Endodermal cell (in vitro differentiated cells): ENCODE results near the gene OR52A1. TPM values are rescaled to one million over a fixed set of nuclear protein-coding genes. Genes with fewer than 3 reads are reported as not detected.

ENCODE experiments used
- DNase-seq: peaks from one replicate; pipeline ENCODE4 v3.0.0-alpha.2; 2017
- H3K27ac ChIP-seq: 2 replicates; pipeline ENCODE4 v1.5.1; 2013; ENCODE audit warnings: mild to moderate bottlenecking, low read depth, low read length, moderate library complexity
- H3K27me3 ChIP-seq: 2 replicates; pipeline ENCODE4 v1.6.1; 2013; ENCODE audit warnings: mild to moderate bottlenecking, low read length, moderate library complexity; ENCODE audit not compliant: insufficient read depth, control insufficient read depth, poor library complexity, severe bottlenecking
- H3K36me3 ChIP-seq: 2 replicates; pipeline ENCODE4 v1.7.0; 2013; ENCODE audit warnings: mild to moderate bottlenecking, low read length, moderate library complexity; ENCODE audit not compliant: control insufficient read depth, insufficient read depth
- H3K4me1 ChIP-seq: one replicate; pipeline ENCODE4 v1.7.0; 2013; ENCODE audit warnings: low read length; ENCODE audit not compliant: control insufficient read depth, insufficient read depth
- H3K4me3 ChIP-seq: 2 replicates; pipeline ENCODE4 v1.5.1; 2013; ENCODE audit warnings: mild to moderate bottlenecking, low read length, moderate library complexity
- H3K9ac ChIP-seq: 2 replicates; pipeline ENCODE4 v1.6.1; 2013; ENCODE audit warnings: mild to moderate bottlenecking, low read length, moderate library complexity; ENCODE audit not compliant: poor library complexity, severe bottlenecking; ENCODE audit errors: extremely low read depth
- H3K9me3 ChIP-seq: 2 replicates; pipeline ENCODE4 v1.6.1; 2013; ENCODE audit warnings: mild to moderate bottlenecking, low read length, moderate library complexity; ENCODE audit not compliant: control insufficient read depth
- H3K27ac Mint-ChIP-seq: 2 replicates; pipeline ENCODE4 v1.8.0; 2020; ENCODE audit warnings: mixed read lengths
- H3K27me3 Mint-ChIP-seq: 2 replicates; pipeline ENCODE4 v1.8.0; 2021; ENCODE audit warnings: mild to moderate bottlenecking, mixed read lengths; ENCODE audit not compliant: insufficient read depth
- H3K36me3 Mint-ChIP-seq: 2 replicates; pipeline ENCODE4 v1.8.0; 2020; ENCODE audit warnings: low read depth, mixed read lengths
- H3K4me1 Mint-ChIP-seq: 2 replicates; pipeline ENCODE4 v1.8.0; 2020; ENCODE audit warnings: mixed read lengths
- H3K4me3 Mint-ChIP-seq: 2 replicates; pipeline ENCODE4 v1.8.0; 2020; ENCODE audit warnings: mild to moderate bottlenecking, moderate library complexity, mixed read lengths
- H3K9me3 Mint-ChIP-seq: 2 replicates; pipeline ENCODE4 v1.8.0; 2020; ENCODE audit warnings: mild to moderate bottlenecking, mixed read lengths
- WGBS, 2 experiments: methylation state at CpG; one replicate each; pipeline versions ENCODE4 v1.1.5 to v1.1.7; 2013; ENCODE audit warnings: missing lambda C conversion rate in 2 of 2, mixed read lengths in 1 of 2; ENCODE audit not compliant: insufficient coverage in 1 of 2, insufficient read length in 1 of 2; 5-methylcytosine and 5-hydroxymethylcytosine counted together
- total RNA-seq, 2 donors: library from RNA; stranded (reverse); fragmentation: NEBNext Ultra II Directional in 1 of 2; extraction: Animal tissue kit (Norgen Biotek cat#: 25700) in 1 of 2; gene quantifications; 2 replicates in 1 of 2; 3 replicates in 1 of 2; pipeline ENCODE4 v1.2.1, GENCODE V29; 2021
- TF ChIP-seq, protein P1 (sequence below): fragments of 200-600 bp; sonication (generic); conservative IDR thresholded peaks from 2 replicates; pipeline ENCODE4 v1.5.0; 2021; ENCODE audit warnings: antibody characterized with exemption, mild to moderate bottlenecking

Gene OR52A1
- total RNA-seq, 2 donors from 2014 or later: 2.5 to 14.3 TPM

GRCh38 chr11:5117588-5117987 lies 37.0 kb downstream of the OR52A1 start:
- TF ChIP-seq, protein P1, sequence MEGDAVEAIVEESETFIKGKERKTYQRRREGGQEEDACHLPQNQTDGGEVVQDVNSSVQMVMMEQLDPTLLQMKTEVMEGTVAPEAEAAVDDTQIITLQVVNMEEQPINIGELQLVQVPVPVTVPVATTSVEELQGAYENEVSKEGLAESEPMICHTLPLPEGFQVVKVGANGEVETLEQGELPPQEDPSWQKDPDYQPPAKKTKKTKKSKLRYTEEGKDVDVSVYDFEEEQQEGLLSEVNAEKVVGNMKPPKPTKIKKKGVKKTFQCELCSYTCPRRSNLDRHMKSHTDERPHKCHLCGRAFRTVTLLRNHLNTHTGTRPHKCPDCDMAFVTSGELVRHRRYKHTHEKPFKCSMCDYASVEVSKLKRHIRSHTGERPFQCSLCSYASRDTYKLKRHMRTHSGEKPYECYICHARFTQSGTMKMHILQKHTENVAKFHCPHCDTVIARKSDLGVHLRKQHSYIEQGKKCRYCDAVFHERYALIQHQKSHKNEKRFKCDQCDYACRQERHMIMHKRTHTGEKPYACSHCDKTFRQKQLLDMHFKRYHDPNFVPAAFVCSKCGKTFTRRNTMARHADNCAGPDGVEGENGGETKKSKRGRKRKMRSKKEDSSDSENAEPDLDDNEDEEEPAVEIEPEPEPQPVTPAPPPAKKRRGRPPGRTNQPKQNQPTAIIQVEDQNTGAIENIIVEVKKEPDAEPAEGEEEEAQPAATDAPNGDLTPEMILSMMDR: no peak
- H3K36me3 ChIP-seq: no peaks in the 10 kb centered on the region
- Mint-ChIP-seq H3K4me1 (peaks cover 11% of the 10 kb centered on the region), H3K36me3 (peaks cover 9% of the 10 kb centered on the region), H3K27ac (no peak overlapping the region), H3K27me3 (no peaks in the 10 kb centered on the region), H3K4me3 (no peak overlapping the region), H3K9me3 (peaks cover 15% of the 10 kb centered on the region)
- H3K27ac ChIP-seq: no peak overlapping the region
- DNase-seq: no peak
- peaks cover 16% of the 10 kb centered on the region for H3K9me3 ChIP-seq
- peaks cover under 1% of the 10 kb centered on the region for H3K4me1 ChIP-seq
- H3K27me3 ChIP-seq: no peaks in the 10 kb centered on the region
- no peak overlapping the region for H3K9ac ChIP-seq
- H3K4me3 ChIP-seq: no peak overlapping the region

GRCh38 chr11:5115339-5115738 lies 39.2 kb downstream of the OR52A1 start:
- H3K27me3 Mint-ChIP-seq: no peaks in the 10 kb centered on the region

DNA sequence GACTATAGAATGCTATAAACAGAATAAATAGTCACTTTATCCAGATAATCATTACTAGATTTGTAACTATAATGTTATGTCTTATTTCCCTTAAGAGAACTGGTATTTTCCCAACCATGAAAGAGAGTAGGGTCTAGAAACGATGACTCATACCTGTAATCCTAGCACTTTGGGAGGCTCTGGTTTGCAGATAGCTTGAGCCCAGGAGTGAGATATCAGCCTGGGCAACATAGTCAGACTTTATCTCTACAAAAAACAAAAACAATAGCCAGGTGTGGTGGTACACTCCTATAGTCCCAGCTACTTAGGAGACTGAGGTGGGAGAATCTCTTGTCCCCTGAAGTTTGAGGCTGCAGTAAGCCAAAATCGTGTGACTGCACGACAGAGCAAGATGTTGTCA lies 47.3 kb downstream of the OR52A1 start:
- TF ChIP-seq, protein P1: no peak
- WGBS, 2 experiments: 71 to 73% methylated on average over 1 to 3 of the region's 3 CpGs
- DNase-seq: peak; percentile 54

More at GRCh38 chr11:5115339-5115738, 39.2 kb downstream of the OR52A1 start:
- H3K4me1 ChIP-seq: no peaks in the 10 kb centered on the region
- Mint-ChIP-seq H3K4me3 (no peak overlapping the region), H3K4me1 (peaks cover 10% of the 10 kb centered on the region), H3K27ac (no peak overlapping the region), H3K36me3 (peaks cover 9% of the 10 kb centered on the region), H3K9me3 (peaks cover 15% of the 10 kb centered on the region)
- no peak overlapping the region for H3K9ac ChIP-seq
- WGBS, 2 experiments: 87% methylated on average over 3 of the region's 3 CpGs; no CpG with 5 or more reads in 1 of the 2 experiments
- no peak overlapping the region for H3K4me3 ChIP-seq
- DNase-seq: no peak
- peaks cover 16% of the 10 kb centered on the region for H3K9me3 ChIP-seq
- no peaks in the 10 kb centered on the region for H3K27me3 ChIP-seq
- no peak overlapping the region for H3K27ac ChIP-seq
- H3K36me3 ChIP-seq: no peaks in the 10 kb centered on the region
- TF ChIP-seq, protein P1: no peak

More for the DNA sequence above, 47.3 kb downstream of the OR52A1 start:
- no peaks in the 10 kb centered on the region for H3K27me3 Mint-ChIP-seq
- H3K27ac Mint-ChIP-seq: peak overlapping the region; percentile 35
- Histone ChIP-seq H3K27ac (no peak overlapping the region), H3K4me1 (no peaks in the 10 kb centered on the region), H3K9ac (no peak overlapping the region), H3K27me3 (no peaks in the 10 kb centered on the region), H3K9me3 (no peaks in the 10 kb centered on the region), H3K36me3 (no peaks in the 10 kb centered on the region), H3K4me3 (no peak overlapping the region)
- H3K4me3 Mint-ChIP-seq: no peak overlapping the region
- no peaks in the 10 kb centered on the region for H3K36me3 Mint-ChIP-seq
- H3K4me1 Mint-ChIP-seq: peaks cover 19% of the 10 kb centered on the region
- no peaks in the 10 kb centered on the region for H3K9me3 Mint-ChIP-seq
